WTC11 (cell line): ENCODE results near the gene PPP1R14D.

ENCODE experiments used
- AR ChIP-seq: fragments of 250-450 bp; sonication (Bioruptor Pico); IDR thresholded peaks from 2 replicates; pipeline ENCODE4 v1.9.0; 2021; ENCODE audit warnings: mild to moderate bottlenecking
- CREB1 ChIP-seq: sonication (generic); formaldehyde crosslinking; IDR thresholded peaks from 2 replicates; pipeline ENCODE4 v1.8.0; 2023; ENCODE audit warnings: mild to moderate bottlenecking, missing genetic modification reagents
- CTCF ChIP-seq: fragments of 200-600 bp; IDR thresholded peaks from 2 replicates; pipeline ENCODE4 v1.8.0; 2022; ENCODE audit warnings: antibody characterized with exemption
- ETV6 ChIP-seq: sonication (generic); formaldehyde crosslinking; IDR thresholded peaks from 2 replicates; pipeline ENCODE4 v1.8.1; 2022; ENCODE audit warnings: mild to moderate bottlenecking, missing genetic modification reagents
- NR2C2 ChIP-seq: sonication (generic); formaldehyde crosslinking; IDR thresholded peaks from 2 replicates; pipeline ENCODE4 v1.8.0; 2022; ENCODE audit warnings: mild to moderate bottlenecking, missing genetic modification reagents
- NR3C1 ChIP-seq: sonication (generic); formaldehyde crosslinking; conservative IDR thresholded peaks from 2 replicates; pipeline ENCODE4 v1.8.1; 2023; ENCODE audit warnings: low read depth, mild to moderate bottlenecking, missing genetic modification reagents
- OVOL2 ChIP-seq: fragments of 250-450 bp; sonication (Bioruptor Pico); IDR thresholded peaks from 2 replicates; pipeline ENCODE4 v1.9.0; 2021; ENCODE audit warnings: mild to moderate bottlenecking, borderline replicate concordance

GRCh38 chr15:40812721-40813425, 15.6 kb downstream of the PPP1R14D start:
- TF ChIP-seq ETV6 (CRISPR knock-in tag): no peak
- TF ChIP-seq CTCF: no peak
- no peak for TF ChIP-seq CREB1 (CRISPR knock-in tag)
- no peak for TF ChIP-seq NR2C2 (CRISPR knock-in tag)
- TF ChIP-seq NR3C1 (CRISPR knock-in tag): no peak
- no peak for TF ChIP-seq AR (CRISPR knock-in tag)
- TF ChIP-seq OVOL2 (CRISPR knock-in tag): no peak
